ENCODE data around the gene CHST8.

DNA sequence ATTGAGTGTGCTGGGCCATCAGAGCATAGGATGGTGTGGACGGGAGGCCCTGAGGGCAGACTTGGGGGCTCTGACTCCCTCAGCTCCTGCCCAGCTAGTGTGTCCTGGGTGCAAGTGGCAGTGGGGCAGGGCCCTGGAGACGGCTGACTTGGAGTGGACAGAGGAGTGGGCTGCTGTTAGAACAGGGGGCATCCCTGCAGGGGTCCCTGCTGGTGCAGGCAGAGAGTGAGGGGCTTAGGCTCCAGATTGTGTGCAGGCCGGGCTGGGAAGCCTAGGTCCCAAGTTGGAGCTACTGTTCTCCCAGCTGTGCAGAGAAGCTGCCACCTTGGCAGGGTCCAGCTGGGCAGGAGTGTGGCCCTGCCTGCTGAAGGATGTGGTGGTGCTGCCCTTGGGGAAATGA is 183.6 kb downstream of the CHST8 start:
- TF ChIP-seq, protein P1, sequence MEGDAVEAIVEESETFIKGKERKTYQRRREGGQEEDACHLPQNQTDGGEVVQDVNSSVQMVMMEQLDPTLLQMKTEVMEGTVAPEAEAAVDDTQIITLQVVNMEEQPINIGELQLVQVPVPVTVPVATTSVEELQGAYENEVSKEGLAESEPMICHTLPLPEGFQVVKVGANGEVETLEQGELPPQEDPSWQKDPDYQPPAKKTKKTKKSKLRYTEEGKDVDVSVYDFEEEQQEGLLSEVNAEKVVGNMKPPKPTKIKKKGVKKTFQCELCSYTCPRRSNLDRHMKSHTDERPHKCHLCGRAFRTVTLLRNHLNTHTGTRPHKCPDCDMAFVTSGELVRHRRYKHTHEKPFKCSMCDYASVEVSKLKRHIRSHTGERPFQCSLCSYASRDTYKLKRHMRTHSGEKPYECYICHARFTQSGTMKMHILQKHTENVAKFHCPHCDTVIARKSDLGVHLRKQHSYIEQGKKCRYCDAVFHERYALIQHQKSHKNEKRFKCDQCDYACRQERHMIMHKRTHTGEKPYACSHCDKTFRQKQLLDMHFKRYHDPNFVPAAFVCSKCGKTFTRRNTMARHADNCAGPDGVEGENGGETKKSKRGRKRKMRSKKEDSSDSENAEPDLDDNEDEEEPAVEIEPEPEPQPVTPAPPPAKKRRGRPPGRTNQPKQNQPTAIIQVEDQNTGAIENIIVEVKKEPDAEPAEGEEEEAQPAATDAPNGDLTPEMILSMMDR (IDR thresholded peaks at IDR 0.05; ENCODE audit: insufficient read depth, low read length): no peak
- TF ChIP-seq, protein P2, sequence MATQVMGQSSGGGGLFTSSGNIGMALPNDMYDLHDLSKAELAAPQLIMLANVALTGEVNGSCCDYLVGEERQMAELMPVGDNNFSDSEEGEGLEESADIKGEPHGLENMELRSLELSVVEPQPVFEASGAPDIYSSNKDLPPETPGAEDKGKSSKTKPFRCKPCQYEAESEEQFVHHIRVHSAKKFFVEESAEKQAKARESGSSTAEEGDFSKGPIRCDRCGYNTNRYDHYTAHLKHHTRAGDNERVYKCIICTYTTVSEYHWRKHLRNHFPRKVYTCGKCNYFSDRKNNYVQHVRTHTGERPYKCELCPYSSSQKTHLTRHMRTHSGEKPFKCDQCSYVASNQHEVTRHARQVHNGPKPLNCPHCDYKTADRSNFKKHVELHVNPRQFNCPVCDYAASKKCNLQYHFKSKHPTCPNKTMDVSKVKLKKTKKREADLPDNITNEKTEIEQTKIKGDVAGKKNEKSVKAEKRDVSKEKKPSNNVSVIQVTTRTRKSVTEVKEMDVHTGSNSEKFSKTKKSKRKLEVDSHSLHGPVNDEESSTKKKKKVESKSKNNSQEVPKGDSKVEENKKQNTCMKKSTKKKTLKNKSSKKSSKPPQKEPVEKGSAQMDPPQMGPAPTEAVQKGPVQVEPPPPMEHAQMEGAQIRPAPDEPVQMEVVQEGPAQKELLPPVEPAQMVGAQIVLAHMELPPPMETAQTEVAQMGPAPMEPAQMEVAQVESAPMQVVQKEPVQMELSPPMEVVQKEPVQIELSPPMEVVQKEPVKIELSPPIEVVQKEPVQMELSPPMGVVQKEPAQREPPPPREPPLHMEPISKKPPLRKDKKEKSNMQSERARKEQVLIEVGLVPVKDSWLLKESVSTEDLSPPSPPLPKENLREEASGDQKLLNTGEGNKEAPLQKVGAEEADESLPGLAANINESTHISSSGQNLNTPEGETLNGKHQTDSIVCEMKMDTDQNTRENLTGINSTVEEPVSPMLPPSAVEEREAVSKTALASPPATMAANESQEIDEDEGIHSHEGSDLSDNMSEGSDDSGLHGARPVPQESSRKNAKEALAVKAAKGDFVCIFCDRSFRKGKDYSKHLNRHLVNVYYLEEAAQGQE (IDR thresholded peaks at IDR 0.05; ENCODE audit: insufficient replicate concordance, low read depth): no peak
- TF ChIP-seq GABPA (IDR thresholded peaks at IDR 0.05; ENCODE audit: low read depth): no peak

All from HL-60 (cell line).